Mesodermal cell (in vitro differentiated cells): ENCODE data around the gene CBR4.
A peak's percentile ranks its signal among the peaks of the same experiment; 100 is the strongest.
"Not testable (repeated sequence)": the region's sequence is repeated elsewhere in the genome, so short reads cannot be mapped to it uniquely, and the experiment has no call there.

Source experiments
- H3K27ac ChIP-seq: 2 replicates; pipeline ENCODE4 v1.7.0; 2013; ENCODE audit warnings: mild to moderate bottlenecking, low read depth, low read length, moderate library complexity; ENCODE audit not compliant: severe bottlenecking
- H3K36me3 ChIP-seq: 2 replicates; pipeline ENCODE4 v1.7.1; 2013; ENCODE audit warnings: mild to moderate bottlenecking, low read length, moderate library complexity; ENCODE audit not compliant: control insufficient read depth, insufficient read depth
- H3K4me1 ChIP-seq: one replicate; pipeline ENCODE4 v1.7.1; 2013; ENCODE audit warnings: mild to moderate bottlenecking, low read length; ENCODE audit not compliant: insufficient read depth, control insufficient read depth, poor library complexity, severe bottlenecking
- H3K4me3 ChIP-seq: 2 replicates; pipeline ENCODE4 v1.7.0; 2013; ENCODE audit warnings: low read length, control low read depth, mild to moderate bottlenecking; ENCODE audit not compliant: insufficient read depth, poor library complexity, severe bottlenecking; ENCODE audit errors: extremely low read depth
- H3K9me3 ChIP-seq: 2 replicates; pipeline ENCODE4 v1.7.1; 2013; ENCODE audit warnings: mild to moderate bottlenecking, low read length, moderate library complexity; ENCODE audit not compliant: control insufficient read depth
- WGBS, 2 experiments: methylation state at CpG; one replicate each; pipeline ENCODE4 v1.1.5; 2013; ENCODE audit warnings: missing lambda C conversion rate in 2 of 2; ENCODE audit not compliant: insufficient coverage in 2 of 2; 5-methylcytosine and 5-hydroxymethylcytosine counted together

Gene CBR4

DNA sequence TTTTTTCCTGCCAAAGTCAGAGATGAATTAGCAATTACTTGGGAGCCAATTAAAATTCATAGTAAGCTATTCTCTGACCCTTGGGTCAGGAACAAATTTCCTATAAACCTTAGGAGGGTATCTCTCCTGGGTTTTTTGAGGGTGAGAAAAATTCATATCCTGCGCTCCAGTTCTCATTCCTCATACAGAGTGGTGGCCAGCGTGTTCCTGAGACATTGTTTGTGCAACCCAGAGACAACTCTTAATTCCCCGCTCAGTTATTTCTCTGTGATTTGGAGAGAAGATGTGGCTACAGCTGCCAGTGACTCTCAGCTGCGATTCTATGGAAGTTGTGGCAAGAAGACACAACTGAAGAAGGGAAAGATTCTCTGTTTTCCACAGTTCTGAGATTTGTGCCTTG lies 37.9 kb upstream of the CBR4 start:
- H3K4me1 ChIP-seq = no peaks in the 10 kb centered on the region
- WGBS, 2 experiments = 89 to 100% methylated on average over 1 to 2 of the region's 4 CpGs
- no peak overlapping the region for H3K27ac ChIP-seq
- no peaks in the 10 kb centered on the region for H3K9me3 ChIP-seq
- no peaks in the 10 kb centered on the region for H3K36me3 ChIP-seq
- H3K4me3 ChIP-seq = no peak overlapping the region

DNA sequence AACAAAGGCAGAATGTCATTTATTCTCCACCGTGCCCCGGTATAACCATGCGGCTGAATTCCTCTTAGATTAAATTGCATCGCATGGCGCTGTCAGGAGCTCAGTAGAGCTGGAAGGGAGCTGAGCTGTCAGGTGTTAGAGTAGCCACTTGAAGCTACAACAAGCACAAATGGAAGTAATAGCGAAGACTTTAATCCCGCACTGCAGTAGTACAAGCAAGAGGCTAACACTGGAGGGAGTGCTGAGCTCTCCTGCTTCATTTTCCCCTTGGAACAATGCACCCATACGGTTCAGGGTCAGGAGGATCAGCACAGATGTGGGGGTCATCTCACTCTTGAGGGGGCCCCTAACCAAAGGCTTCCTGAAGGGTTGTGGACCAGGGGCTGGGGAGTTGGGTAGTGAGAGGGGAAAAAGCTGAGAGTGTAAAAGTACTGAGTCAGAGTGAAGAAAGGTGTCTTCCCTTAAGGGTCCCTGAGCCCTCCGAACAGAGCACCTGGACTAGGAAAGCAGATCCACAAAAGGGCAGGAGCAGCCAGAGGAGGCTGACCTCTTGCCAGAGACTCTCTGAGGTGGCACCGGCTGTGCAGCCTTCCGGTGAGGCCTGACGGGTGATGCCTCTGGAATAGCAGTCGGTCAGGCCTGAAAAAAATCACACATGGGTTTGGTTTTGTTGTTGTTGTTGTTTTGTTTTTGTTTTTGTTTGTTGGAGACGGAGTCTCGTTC lies 36.0 kb upstream of the CBR4 start:
- Histone ChIP-seq H3K9me3 (no peaks in the 10 kb centered on the region), H3K27ac (no peak overlapping the region), H3K4me3 (no peak overlapping the region), H3K4me1 (no peaks in the 10 kb centered on the region), H3K36me3 (no peaks in the 10 kb centered on the region)
- 81 to 89% methylated on average over 11 to 14 of the region's 15 CpGs for WGBS, 2 experiments

DNA sequence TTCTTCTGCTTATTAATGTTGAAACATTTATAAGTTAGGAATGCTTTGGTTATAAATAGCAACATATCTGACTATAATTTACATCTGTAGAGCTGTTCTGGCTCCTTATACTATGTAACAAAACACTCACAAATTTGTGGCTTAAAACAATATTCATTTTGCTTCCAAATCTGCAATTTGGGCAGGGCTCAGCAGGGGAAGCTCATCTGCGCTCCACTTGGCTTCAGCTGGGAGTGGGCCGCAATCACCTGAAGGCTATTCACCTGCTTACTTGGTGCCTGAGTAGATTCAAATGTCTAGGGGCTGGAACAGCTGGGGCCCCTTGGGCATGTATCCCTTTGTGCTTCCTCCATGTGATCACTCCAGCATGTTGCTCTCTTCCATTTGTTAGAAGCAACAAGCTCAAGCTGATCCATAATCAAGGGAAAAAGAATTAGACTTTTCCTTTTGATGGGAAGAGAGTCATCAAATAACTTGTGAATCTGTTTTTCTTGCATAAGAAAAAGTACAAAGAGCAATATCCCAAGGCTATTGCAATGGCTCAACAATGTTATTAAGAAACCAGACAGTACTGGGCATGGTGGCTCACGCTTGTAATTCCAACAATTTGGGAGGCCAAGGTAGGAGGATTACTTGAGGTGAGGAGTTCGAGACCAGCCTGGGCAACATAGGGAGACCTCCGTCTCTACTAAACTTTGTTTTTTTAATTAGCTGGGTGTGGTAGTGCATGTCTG lies 34.8 kb upstream of the CBR4 start:
- WGBS, 2 experiments = 98 to 100% methylated on average over 4 to 5 of the region's 5 CpGs
- Histone ChIP-seq H3K36me3 (no peaks in the 10 kb centered on the region), H3K4me1 (no peaks in the 10 kb centered on the region), H3K9me3 (no peaks in the 10 kb centered on the region), H3K27ac (no peak overlapping the region), H3K4me3 (no peak overlapping the region)

DNA sequence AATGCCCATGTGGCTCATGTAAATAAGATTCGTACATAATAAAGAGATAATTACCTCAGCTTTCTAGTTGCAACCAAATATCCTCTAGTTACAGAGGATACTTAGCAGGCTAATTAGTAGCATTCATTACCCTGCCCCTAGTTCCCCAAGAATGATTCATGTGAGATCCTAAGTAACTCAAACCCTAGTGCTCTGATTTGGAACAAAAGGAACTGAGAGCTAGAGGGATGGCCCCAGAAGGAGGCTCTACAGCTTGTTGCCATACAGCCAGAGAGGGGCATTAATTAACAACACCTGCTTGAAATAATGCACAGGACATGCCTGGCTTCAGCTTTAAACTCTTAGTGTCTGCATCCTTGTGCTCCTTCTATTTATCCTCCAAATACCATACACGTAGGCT lies 32.6 kb upstream of the CBR4 start:
- Histone ChIP-seq H3K4me3 (no peak overlapping the region), H3K9me3 (no peaks in the 10 kb centered on the region), H3K27ac (no peak overlapping the region), H3K36me3 (no peaks in the 10 kb centered on the region), H3K4me1 (no peaks in the 10 kb centered on the region)
- WGBS, 2 experiments = 91 to 92% methylated on average over 2 of the region's 2 CpGs

DNA sequence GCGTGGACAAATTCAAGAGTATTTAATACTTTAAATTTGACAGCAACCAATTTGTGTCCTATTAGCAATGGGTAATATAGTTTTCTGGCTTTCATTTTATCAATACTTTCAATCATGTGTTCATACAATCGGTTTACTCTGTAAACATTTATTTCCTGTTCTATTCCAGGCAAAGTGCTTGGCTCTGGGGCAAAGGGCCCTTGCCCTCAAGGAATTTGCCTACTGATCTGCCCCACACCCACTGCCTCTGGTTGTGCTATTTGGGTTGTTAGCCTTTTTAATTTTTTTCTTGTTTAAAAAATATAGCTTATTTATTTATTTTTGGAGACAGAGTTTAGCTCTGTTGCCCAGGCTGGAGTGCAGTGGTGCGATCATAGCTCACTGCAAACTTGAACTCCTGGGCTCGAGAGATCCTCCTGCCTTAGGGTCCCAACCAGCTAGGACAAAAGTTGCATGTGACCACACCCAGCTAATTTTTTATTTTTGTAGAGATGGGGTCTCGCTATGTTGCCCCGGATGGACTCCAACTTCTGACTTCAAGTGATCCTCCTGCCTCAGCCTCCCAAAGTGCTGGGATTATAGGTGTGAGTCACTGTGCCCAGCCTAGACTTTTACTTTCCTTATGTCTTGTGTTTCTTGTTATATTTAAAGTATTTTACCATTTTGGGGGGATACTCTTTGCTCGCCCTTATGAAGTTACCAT lies 30.7 kb upstream of the CBR4 start:
- Histone ChIP-seq H3K9me3 (no peaks in the 10 kb centered on the region), H3K36me3 (no peaks in the 10 kb centered on the region), H3K4me1 (no peaks in the 10 kb centered on the region), H3K27ac (no peak overlapping the region), H3K4me3 (no peak overlapping the region)
- WGBS, 2 experiments = 86 to 100% methylated on average over 2 to 4 of the region's 7 CpGs

DNA sequence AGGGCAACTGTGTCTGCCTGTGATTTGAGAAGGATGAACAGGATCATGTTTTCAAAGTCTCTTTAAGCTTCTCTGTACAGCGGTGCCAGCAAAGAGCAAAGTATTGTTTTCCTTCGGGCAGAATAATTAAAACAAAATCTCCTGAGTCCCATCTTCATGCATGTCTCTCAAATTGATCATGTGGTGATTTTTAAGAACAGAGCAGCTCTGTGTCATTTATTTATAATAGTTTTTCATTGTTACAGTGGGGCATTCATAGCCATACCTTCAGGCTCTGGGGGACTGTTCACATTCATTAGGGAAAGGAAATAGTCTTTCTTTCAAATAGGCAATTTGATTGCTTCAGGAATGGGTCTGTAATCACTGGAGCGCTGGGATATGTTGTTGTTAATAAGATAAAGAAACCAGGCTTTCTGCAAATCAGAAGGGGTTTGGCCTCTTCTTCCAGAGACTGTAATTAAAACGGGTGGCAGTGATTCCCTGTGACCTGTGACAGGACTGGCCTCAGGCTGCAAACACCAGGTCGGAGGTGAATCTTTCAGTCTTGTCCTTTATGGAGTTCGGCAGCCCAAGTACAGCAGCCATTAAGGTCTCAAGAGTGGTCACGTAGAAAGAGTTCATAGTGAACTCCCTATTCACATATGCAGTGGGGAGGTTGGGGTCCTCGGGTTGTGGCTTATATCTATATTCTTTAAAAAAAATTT lies 29.3 kb upstream of the CBR4 start:
- H3K4me1 ChIP-seq = no peaks in the 10 kb centered on the region
- WGBS, 2 experiments = 75 to 83% methylated on average over 6 to 7 of the region's 8 CpGs
- no peaks in the 10 kb centered on the region for H3K9me3 ChIP-seq
- no peaks in the 10 kb centered on the region for H3K36me3 ChIP-seq
- H3K4me3 ChIP-seq = no peak overlapping the region
- peak overlapping the region; percentile 29 for H3K27ac ChIP-seq

DNA sequence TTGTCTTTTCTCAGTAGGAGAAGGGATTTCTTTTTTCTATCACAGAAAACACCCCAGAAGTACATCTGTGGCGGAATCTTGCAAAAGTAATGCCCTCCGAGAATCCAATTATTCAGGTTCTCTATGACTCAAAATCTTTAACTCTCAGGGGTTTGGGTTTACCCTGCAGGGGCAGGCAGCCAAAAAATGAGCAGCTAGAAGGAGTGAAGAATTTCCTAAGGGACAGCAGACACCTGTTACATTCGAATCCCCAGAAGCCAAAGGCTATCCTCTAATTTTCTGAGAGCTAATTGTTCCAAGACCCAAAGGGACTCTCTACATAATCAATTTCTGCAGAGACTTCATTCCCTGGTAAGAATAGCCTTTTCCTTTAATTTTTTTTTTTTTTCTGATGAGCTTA lies 27.5 kb upstream of the CBR4 start:
- WGBS, 2 experiments = 90 to 100% methylated on average over 1 to 2 of the region's 3 CpGs
- Histone ChIP-seq H3K4me3 (no peak overlapping the region), H3K36me3 (no peaks in the 10 kb centered on the region), H3K27ac (no peak overlapping the region), H3K9me3 (no peaks in the 10 kb centered on the region), H3K4me1 (no peaks in the 10 kb centered on the region)

DNA sequence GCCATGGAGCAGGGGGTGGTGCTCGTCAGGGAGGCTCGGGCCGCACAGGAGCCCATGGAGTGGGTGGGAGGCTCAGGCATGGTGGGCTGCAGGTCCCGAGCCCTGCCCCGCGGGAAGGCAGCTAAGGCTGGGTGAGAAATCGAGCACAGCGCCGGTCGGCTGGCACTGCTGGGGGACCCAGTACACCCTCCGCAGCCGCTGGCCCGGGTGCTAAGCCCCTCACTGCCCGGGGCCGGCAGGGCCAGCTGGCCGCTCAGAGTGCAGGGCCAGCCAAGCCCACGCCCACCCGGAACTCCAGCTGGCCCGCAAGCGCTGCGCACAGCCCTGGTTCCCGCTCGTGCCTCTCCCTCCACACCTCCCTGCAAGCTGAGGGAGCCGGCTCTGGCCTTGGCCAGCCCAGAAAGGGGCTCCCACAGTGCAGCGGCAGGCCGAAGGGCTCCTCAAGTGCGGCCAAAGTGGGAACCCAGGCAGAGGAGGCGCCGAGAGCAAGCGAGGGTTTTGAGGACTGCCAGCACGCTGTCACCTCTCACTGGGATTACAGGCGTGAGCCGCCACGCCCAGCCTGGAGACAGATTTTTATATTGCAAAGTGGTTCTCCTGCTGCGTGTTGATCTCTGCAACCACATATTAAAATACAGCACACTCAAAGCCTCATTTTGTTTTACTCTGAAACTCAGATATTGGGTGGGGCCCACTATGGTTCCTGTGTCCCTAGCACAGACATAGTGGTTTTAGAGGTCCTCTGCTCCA lies 26.0 kb upstream of the CBR4 start:
- not testable (repeated sequence) for H3K9me3 ChIP-seq, H3K4me3 ChIP-seq, H3K27ac ChIP-seq, H3K36me3 ChIP-seq, H3K4me1 ChIP-seq
- 95 to 97% methylated on average over 18 to 19 of the region's 35 CpGs for WGBS, 2 experiments

DNA sequence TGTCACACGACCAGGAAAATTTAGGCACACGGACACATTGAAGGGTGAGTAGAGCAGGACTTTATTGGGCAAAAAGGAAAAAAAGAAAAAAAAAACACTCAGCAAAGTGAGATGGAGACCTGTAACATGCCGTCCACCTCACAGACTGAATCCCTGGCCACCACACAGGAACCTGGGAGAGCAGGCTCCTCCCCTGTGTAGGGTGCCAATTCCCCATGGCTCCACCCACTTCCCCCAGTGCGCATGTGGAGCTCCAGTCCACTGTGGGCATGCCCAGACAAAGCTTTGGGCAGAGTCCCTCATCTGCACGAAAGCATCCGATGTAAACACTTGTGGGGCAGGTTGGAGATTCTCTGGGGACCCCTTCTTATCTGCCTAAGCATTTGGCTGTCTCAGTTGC lies 23.6 kb upstream of the CBR4 start:
- H3K27ac ChIP-seq = no peak overlapping the region
- H3K4me3 ChIP-seq = no peak overlapping the region
- no peaks in the 10 kb centered on the region for H3K36me3 ChIP-seq
- WGBS, 2 experiments = 90 to 100% methylated on average over 4 to 5 of the region's 6 CpGs
- no peaks in the 10 kb centered on the region for H3K4me1 ChIP-seq
- no peaks in the 10 kb centered on the region for H3K9me3 ChIP-seq
